Stimulated activated CD8-positive, alpha-beta memory T cell treated with anti-CD3 and anti-CD28 coated beads, Interleukin-7, amount 100 ng/mL, for 4 hours (primary cell): Measurements from ENCODE around the gene CAPN3.

Source experiments
- DNase-seq, 2 donors: peaks; one replicate each; pipeline ENCODE4 v3.0.0-alpha.2; 2020; ENCODE audit warnings: low read depth in 2 of 2

The CAPN3 gene

DNA sequence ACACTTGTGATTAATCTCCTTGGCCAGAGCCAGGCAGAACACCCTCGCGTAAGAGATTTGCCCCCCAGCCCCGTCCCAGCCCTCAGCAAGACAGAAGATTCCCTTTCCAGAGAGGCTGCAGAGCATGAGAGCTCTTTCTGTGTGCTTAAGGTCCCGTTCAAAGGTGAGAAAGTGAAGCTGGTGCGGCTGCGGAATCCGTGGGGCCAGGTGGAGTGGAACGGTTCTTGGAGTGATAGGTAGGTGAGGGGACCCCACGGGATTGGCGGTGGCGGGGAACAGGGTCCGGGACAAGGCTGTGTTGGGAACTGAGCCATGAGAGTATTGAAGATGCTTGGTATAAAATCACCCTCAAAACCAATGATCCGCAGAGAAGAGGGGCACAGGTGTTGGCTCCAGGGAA is 34.8 kb downstream of the CAPN3 start:
- no peak for DNase-seq

DNA sequence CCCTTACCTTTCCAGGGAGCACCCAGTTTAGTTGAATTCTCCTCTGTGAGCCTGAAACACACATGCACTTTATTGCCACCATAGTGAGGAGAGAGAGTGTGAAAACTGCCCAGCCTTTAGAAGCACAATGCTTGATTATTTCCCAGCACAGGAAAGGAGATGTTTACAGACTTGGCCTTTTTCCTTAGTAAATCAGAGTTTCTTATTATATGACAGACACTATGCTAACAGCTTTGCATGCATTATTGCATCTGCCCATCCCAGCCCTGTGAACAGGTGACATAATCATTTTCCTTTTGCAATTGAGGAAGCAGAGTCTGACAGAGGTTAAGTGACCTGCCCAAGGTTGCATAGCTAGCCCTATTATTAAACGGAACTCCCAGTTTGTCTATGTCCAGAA is 36.5 kb downstream of the CAPN3 start:
- DNase-seq = no peak

DNA sequence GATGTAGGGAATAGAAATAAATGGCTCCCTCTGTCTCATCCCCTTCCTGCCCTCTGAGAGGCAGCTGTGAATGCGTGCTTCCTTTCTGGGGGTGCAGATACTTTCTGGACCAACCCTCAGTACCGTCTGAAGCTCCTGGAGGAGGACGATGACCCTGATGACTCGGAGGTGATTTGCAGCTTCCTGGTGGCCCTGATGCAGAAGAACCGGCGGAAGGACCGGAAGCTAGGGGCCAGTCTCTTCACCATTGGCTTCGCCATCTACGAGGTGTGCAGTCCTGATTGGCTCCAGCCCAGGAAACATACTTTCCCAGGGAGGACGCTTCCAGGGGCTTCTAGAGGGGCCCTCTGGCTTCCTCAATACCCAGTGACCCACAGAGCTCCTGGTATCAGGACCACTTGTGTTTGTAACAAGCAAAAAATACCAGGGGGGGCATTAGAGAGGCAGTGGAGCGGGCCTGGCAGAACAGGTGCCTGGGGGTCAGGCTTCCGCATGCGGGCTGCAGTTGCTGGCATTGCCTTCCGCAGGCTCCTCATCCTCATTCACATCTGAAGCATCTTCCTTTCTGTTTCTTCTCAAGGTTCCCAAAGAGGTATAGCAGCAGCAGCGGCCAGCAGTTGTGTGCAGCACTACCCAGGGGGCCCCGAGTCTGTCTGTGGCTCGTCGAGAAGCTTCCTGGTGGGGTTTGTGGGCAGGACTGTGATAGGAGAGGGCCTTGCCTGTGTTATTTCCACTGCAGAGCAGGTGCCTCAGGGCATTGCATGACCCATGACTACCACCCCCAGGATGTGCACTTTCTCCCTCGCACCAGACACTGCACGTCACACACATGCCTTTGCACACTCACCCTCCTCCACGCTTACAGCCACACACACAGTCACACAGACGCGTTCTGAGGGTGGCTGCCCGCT is 42.5 kb downstream of the CAPN3 start:
- no peak for DNase-seq

DNA sequence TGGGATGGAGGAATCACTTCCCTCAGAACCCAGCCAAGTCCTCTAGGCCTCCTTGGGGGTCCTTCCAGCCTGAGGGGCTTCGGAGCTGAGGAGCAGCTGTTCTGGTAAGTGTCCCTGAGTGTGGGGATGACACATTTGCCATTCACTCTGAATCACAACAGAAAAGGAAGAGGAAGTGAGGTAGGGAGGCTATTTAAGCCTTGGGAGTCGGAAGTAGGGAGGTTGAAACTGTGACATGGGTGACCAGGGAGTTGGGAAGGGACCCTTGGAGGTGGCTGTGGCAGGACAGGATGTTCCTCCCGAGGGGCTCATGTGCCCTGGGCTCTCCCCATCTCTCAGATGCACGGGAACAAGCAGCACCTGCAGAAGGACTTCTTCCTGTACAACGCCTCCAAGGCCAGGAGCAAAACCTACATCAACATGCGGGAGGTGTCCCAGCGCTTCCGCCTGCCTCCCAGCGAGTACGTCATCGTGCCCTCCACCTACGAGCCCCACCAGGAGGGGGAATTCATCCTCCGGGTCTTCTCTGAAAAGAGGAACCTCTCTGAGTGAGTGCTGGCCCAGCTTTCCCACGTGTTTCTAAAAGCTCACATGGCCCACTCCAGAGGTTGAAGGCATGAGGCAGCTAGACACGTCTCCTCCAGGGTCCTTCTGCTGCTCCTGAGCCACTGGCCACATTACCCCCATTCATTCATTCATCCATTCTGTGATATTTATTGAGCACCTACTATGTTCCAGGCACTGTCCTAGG is 43.3 kb downstream of the CAPN3 start:
- no peak for DNase-seq

DNA sequence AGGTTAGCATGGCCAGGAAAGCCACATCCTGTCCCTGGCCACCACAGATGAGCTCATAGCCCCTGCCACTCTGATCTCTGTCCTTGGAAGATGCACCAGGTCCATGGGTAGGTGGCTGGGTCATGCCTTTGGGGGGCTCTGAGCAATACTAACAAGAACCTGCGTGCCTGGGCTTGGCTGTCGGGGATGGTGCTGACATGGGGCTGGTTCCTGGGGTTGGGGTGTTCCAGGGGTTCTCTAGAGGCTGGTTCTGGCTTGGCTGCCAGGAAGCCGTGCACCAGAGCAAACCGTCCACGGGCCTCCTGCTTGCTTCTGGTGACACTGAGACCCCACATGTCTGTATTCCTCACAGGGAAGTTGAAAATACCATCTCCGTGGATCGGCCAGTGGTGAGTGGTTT is 44.1 kb downstream of the CAPN3 start:
- no peak for DNase-seq

DNA sequence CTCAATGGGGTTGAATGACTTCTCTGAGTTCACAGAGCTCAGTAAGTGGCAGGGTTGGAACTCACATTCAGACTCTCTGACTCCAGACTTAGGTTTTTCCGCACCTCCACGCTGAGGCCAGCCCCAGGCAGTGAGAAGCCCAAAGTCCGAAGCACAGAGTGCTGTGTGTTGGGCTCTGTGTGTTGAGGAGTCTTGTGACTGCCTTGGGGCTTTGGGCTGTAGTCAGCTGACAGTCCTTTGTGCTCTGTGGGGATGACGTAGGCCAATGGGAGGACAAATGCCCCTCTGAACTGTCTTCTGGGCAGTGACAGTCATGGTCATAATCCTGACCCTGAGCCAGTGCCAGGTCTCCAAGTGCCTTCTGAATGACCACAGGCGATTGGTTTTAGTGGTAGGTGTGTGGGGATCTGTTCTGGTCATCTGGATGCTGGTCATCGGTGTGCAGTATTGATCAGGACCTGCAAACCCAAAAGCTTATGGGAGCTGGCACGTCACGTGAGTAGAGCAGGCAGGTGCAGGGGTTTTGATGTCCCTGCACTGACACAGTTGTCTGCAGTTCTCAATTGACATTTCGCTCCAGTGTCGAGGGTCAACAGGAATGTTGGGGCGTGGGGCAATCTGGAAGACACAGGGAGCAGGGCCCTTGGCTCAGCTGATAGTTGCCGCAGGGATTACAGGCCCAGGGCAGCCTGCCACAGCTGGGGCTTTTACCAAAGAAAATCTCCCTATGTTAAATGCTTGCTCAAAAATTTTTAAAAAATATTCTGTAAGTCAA is 45.3 kb downstream of the CAPN3 start:
- no peak for DNase-seq

DNA sequence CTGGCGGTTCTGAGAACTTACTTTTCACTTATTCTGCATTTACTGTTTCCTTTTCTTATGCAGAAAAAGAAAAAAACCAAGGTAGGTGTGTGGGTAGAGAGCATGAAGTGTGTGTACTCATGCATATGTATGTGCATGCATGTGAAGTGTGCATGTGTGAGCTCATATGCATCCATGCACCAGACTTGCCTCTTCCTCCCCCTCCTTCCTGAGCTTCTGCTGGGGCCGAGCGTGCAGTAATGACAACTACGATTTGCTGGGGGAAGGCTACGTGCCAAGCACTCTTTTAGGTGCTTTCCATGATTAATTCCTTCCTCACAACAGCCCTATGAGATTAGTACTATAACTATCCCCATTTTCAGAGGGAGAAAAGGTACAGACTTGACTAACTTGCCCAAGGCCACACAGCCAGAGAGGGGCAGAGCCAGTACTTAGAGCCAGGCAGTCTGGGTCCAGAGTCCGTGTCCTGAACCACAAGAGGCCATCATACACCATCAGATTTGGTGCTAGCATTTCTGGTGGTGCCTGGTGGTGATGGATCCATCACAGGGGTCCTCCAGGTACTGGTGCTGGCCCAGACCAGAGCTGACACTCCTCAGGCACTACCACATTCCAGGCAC is 46.7 kb downstream of the CAPN3 start:
- DNase-seq = no peak

DNA sequence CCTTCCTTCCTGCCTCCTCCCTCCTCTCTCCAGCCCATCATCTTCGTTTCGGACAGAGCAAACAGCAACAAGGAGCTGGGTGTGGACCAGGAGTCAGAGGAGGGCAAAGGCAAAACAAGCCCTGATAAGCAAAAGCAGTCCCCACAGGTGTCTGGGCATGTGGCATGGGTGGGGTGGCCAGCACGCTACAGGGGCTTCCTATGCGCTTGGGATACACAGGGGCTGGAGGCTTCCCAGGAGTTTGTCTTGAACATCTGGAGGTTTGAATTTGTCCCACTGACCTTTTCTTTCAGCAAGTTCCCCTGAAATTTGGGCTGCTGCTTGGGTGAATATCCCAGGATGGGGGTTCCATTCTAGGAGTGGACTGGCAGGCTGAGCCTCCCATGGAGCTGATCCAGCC is 48.9 kb downstream of the CAPN3 start:
- no peak for DNase-seq

DNA sequence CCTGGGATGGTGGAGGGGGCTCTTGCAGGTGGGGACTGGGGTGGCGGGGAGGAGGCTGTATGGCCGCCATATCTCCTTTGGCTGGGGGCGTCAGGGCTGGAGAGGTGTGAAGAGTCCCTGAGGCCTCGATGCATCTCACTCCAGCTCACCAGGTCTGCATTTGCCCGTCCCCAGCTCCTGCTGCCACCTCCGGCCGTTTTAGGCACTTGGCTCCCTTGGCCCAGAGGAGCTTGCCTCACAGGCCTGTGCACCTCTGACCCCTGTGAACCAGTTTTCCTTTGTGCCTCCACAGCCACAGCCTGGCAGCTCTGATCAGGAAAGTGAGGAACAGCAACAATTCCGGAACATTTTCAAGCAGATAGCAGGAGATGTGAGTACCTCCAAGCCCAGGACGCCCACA is 49.7 kb downstream of the CAPN3 start:
- DNase-seq = no peak

DNA sequence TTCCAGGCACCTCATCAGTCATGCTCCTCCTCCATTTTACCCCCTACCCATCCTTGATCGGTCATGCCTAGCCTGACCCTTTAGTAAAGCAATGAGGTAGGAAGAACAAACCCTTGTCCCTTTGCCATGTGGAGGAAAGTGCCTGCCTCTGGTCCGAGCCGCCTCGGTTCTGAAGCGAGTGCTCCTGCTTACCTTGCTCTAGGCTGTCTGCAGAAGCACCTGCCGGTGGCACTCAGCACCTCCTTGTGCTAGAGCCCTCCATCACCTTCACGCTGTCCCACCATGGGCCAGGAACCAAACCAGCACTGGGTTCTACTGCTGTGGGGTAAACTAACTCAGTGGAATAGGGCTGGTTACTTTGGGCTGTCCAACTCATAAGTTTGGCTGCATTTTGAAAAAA is 52.6 kb downstream of the CAPN3 start:
- DNase-seq = no peak

DNA sequence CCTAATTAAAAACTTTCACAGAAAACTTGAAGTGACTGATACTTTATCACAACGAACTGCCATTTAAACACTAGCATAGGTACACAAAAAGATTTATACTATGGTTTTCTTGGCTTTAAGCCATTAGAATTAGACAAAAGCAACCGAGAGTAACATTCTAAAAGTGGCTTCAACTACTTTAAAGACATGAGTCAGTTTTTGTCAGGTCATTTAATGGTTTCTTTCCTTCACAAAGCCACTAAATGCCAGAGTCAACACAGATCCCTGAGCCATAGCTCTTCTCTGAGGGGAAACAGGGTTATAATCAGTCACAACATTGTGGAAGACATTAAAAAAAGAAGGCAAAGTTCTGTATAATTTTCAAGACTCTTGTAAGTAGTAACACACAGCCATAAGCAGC is 54.6 kb downstream of the CAPN3 start:
- DNase-seq = no peak

DNA sequence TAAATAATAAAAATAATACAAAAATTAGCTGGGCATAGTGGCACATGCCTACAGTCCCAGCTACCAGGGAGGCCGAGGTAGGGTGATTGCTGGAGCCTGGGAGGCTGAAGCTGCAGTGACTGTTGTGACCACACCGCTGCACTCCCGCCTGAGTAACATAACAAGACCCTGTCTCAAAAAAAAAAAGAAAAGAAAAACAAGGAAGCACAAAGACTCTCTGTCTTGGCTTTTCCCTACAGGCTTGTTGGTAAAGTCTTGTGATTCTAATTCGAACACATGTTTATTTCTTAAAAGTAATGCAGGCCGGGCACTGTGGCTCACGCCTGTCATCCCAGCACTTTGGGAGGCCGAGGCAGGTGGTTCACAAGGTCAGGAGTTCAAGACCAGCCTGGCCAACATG is 60.1 kb downstream of the CAPN3 start:
- DNase-seq = no peak

DNA sequence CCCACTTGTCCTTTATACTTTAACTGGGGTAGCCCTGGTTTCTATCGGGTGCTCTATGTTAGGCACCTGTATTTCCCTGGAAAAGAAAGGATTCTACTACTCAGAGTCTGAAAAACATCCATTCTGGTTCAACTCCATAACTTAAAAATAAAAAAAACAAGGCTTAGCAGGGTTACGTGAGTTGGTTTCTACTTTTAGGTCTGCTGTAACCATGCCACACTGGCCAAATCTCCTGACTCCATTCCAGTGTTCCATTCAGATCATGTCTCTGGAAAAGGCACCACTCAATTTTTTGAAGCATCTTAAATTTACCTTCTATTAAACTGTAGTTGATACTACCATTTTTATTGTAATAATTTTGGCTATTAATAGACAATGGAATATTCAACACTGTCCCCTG is 62.1 kb downstream of the CAPN3 start:
- no peak for DNase-seq

DNA sequence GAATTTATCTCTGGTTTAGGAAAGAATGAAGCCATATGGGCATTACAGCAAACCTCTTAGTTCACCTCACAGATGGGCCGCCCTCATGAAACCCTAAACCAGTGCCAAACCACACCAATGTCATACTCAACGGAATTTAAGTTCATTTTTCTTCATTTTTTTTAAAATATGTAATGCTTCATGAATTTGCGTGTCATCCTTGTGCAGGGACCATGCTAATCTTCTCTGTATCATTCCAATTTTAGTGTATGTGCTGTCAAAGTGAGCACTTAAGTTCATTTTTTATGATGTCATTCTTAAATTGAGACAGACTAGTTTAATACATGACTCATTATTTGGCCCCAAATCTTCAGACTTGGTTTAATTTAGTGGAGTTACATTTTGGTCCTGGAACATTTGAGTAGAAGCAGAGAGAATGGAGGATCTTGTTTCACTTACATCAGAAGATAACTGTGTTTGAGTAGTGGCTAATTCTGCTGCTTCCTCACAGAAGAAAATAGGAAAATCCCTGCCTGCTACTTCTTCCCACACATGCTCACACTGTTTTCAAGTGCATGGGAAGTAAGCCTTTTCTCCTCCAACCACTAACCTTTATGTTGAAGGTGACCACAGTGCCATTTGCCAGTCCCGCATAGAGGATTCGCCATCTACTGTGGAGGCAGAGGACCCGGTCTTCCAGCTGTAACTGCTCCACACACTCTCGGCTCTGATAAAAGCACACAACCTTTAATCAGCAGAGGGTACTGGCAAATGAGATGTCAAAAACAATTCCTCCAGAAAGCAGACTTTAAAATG is 68.3 kb downstream of the CAPN3 start:
- DNase-seq = no peak

DNA sequence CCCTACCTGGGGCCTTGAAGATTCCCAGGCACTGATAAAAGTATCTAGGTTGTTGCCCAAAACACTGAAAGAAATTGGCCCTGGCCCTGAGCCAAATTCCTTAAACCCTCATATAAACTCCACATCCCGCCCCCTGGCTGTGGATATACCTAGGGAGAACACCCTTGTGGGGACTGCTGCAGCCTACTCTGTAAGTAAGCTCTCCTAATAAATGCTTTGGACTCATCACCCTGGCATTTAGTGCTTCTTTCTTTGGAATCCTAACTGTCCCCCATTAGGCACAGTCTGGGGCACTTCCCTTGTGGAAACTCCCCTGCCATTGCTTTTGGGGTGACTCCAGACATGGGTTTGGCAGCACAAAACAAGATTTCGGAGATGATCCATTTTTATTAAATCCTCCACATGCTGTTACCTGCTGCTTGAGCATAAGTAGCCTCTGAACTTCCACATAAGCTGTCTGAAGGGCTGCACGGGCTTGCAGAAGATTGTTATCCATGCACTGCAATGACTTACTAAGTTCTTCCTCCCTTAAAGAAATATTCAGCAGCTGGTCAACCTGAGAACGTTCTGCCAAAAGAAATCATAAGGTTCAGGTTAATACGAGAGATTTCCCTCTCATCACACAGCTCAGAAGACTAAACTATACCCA is 85.2 kb downstream of the CAPN3 start:
- no peak for DNase-seq

DNA sequence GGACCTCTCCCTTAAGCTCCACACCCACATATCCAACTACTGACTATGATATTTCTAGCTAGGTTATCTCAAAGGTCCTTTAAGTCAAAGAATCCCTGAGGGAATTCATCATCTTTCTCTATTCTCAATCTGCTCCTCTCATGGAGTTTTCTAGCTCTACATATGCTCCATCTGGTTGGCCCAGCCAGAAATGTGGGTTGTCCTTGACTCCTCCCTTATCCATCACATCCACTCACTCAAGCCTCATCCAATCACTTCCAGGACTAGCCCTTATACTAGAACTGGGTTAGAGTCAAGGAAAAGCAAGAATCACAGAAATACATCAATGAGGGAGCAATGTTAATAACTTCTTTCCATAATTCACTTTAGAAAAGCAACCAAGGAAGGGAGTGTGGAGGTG is 86.2 kb downstream of the CAPN3 start:
- DNase-seq = no peak

DNA sequence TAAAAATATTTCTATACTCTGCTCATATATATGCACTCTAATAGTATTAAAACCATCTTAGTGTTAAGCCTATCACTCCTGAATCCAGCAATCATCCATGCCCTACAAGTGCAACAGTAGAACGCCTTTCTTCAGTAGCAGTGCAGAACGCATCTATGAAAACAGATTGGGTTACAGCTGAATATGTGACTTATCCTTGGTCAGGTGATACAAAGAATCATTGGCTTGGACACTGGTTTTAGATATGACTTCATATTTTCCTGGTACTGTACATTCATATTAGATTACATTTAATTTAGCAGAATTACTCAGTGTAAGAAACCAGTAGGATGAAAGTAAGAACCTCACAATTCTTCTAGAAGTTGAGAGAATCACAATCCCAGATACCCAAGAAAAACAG is 88.3 kb downstream of the CAPN3 start:
- no peak for DNase-seq

DNA sequence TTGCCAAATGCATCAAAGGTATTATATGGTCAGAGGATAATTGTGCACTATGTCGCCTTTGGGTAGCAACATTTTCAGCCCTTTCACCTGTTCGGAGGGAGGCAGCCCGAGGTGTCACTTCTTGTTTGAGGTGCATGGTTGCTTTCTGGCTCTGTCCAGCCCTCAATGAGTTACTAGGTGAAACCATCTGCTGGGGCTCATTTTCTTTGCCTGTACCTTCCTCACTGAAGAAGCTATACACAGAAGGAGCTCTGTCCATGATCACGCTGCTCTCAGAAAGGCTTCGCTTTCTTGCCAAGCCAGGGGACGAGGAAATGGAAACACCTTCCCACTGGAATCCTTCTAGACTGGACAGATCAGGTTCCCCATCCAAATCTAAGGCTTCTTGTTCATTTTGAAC is 89.0 kb downstream of the CAPN3 start:
- DNase-seq = no peak

DNA sequence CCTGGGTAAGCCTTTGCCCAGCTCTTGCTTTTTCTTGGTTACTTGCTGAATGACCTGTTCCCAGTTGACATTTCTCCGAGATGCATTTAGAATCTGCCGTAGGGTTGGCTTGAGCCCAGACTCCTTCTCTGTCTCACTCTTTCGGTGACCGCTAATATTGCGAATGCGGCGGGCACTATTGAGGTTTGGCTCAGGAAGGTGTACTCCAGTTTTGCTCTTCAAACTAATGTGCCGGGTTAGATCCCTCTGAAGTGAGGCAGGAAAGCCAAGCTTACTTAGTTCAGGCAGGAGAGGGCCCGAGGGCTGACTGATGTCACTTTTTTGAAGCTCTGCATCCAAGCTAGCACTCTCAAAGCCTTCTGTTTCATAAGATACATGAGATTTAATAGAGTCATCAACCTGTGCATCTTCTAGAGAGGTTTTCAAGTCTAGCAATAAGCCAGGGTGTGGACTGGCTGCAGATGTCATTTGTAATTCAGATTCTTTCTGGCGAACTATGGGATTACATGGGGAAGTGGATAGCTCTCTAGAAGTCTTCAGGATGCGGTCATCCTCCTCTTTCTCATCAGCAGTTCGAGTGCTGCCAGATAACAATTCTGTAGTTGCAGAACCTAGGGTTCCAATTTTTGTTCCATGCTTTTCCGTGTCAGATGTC is 90.6 kb downstream of the CAPN3 start:
- DNase-seq = no peak

DNA sequence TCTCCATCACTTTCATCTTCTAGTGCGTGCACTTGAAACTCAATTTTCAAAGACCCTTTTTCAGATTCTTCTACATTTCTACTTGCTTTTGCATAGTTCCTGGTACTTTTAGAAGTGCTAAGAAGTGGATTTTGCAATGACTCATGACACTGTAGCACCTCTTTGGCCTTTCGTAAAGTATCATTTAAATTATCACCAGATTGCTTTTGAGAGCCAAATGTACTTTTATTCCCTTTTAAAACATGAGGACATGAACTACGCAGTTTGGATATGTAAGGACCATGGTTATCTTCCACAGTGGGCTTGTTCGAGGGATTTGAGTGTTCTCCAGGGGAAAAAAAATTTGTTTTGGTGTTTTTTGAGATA is 91.1 kb downstream of the CAPN3 start:
- no peak for DNase-seq
